ENCODE measurements around the gene SYT1.

The SYT1 gene

DNA sequence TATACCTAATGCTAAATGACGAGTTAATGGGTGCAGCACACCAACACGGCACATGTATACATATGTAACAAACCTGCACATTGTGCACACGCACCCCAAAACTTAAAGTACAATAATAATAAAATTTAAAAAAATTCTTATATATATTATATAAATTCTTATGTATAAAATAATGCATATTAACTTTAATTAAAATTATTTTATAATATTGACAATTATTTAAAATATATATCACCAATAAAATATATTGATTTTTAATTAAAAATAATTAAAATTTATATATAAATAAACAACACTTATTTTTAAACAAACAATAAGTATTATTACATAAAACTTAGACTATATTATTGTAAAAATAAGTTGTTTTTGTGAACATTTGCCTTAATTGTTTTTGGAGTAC, 188.8 kb downstream of the SYT1 start:
- H3K27ac ChIP-seq, result no peak overlapping the region
- TF ChIP-seq CTCF (IDR thresholded peaks at IDR 0.05) (no peak), ZFX (IDR thresholded peaks at IDR 0.05; ENCODE audit: borderline replicate concordance) (no peak)

DNA sequence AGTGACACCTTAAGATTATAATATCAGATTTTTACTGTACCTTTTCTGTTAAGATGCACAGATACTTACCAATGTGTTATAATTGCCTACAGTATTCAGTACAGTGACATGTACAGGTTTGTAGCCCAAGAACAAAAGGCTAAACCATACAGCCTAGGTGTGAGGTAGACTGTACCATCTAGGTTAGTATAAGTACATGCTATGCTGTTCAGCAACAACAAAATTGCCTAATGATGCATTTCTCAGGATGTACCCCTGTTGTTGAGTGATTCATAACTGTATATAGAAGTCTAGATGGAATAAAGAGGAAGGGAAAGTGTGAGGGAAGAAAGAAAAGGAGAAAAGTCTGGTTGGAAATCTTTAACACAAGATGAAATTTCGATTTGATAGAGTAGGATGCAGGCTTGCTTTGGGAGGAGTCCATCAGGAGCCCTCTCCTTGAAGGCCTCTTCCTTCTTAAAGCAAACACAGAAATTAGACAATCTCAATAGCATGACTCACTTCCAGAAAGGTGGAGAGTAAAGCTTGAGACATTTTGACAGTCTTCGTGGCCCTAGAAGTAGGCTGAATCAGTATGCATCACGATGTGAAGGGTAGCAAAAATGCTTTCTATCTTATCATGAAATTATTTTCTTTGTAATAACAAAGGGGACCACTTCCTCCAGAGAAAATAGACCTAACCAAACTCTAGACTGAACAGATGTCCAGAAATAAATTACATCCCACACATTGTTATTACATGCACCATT, 191.5 kb downstream of the SYT1 start:
- TF ChIP-seq CTCF (IDR thresholded peaks at IDR 0.05) (no peak), ZFX (IDR thresholded peaks at IDR 0.05; ENCODE audit: borderline replicate concordance) (no peak)
- no peak overlapping the region for H3K27ac ChIP-seq

GRCh38 chr12:79056775-79057174, 192.2 kb downstream of the SYT1 start:
- no peak overlapping the region for H3K27ac ChIP-seq
- no peak for TF ChIP-seq CTCF (IDR thresholded peaks at IDR 0.05)
- TF ChIP-seq ZFX (IDR thresholded peaks at IDR 0.05; ENCODE audit: borderline replicate concordance), result no peak

DNA sequence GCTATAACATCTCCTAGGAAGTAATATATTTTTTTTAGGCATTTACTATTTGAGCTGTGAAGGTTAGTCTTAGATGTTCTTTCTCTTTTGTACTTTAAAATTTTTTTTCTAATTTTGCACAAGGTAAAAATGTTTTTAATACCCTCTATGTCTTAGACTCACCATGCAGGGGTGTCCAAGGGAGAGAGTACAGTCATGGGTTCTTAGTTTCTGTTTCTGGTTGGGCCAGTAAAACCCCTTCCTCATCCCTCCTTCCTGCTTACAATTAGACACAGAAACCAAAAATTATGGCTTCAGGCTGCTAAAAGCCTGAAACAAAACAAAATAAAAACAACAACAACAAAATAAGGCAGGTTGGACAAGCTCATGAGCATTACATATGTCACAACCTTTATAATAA, 193.0 kb downstream of the SYT1 start:
- no peak for TF ChIP-seq ZFX (IDR thresholded peaks at IDR 0.05; ENCODE audit: borderline replicate concordance)
- no peak for TF ChIP-seq CTCF (IDR thresholded peaks at IDR 0.05)
- H3K27ac ChIP-seq, result no peak overlapping the region

DNA sequence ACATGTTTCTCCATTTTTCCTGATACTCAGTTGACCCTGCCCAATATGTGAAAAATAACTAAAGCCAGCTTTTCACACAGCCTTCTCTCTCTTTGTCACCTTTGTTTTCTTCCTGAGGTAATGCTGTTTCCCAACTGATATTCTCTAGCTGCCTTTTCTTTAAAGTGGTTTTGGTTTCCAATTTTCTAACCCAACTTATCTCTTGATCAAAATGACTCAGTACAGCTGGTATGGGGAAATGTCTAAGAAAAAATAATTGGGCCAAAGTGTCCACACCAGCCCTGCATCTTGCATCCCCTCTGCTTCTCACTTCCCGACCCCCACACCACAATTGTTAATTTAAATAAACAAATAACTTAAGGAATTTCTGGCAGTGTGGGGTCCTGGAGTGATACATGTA, 193.8 kb downstream of the SYT1 start:
- H3K27ac ChIP-seq, result no peak overlapping the region
- no peak for TF ChIP-seq CTCF (IDR thresholded peaks at IDR 0.05)
- no peak for TF ChIP-seq ZFX (IDR thresholded peaks at IDR 0.05; ENCODE audit: borderline replicate concordance)

GRCh38 chr12:79059557-79059956, 195.0 kb downstream of the SYT1 start:
- TF ChIP-seq CTCF (IDR thresholded peaks at IDR 0.05) (no peak), ZFX (IDR thresholded peaks at IDR 0.05; ENCODE audit: borderline replicate concordance) (no peak)
- no peak overlapping the region for H3K27ac ChIP-seq

DNA sequence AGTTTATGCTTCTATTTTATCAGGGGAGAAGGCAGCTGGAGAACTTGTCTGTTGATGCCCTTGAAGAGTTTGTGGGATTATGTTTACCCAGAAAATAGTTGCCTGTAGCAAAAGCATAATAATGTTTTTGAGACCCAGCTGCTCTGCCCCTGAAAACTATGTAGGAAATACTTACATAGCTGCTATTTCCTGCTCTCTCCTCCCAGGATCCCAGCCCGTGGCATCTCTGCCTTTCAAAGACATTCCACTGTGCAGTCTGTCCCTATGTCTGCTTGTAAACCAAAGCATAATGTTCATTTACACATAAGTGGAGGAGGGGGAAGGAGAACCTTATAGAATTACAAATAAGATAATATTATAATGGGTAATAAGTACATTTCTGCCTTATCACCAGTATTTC, 198.7 kb downstream of the SYT1 start:
- H3K27ac ChIP-seq, result no peak overlapping the region
- no peak for TF ChIP-seq ZFX (IDR thresholded peaks at IDR 0.05; ENCODE audit: borderline replicate concordance)
- TF ChIP-seq CTCF (IDR thresholded peaks at IDR 0.05), result no peak

Data from 22Rv1 (cell line).